ENCODE data around the gene VANGL1.

DNA sequence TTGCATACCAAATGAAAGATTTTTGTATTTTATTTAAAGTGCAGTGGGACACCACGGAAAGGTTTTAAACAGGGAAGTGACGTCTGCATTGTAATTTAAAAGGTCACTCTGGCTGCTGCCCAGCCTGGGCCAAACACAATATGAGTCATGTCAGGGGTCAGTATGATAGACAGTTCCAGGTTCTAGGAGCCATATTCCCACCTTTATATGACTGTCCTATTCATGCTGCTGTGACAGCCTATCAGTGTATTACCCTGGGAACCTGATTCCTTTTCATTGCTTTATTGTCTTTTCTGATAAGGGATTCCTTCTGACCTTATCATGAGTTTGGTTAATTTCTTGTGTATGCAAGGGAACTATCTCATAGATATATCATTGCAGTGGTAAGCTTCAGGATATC, 5.3 kb downstream of the VANGL1 start:
- no peak for TF ChIP-seq SIN3A (IDR thresholded peaks at IDR 0.05; ENCODE audit: borderline replicate concordance, insufficient read depth, low read depth, low read length)
- TF ChIP-seq, protein P1, sequence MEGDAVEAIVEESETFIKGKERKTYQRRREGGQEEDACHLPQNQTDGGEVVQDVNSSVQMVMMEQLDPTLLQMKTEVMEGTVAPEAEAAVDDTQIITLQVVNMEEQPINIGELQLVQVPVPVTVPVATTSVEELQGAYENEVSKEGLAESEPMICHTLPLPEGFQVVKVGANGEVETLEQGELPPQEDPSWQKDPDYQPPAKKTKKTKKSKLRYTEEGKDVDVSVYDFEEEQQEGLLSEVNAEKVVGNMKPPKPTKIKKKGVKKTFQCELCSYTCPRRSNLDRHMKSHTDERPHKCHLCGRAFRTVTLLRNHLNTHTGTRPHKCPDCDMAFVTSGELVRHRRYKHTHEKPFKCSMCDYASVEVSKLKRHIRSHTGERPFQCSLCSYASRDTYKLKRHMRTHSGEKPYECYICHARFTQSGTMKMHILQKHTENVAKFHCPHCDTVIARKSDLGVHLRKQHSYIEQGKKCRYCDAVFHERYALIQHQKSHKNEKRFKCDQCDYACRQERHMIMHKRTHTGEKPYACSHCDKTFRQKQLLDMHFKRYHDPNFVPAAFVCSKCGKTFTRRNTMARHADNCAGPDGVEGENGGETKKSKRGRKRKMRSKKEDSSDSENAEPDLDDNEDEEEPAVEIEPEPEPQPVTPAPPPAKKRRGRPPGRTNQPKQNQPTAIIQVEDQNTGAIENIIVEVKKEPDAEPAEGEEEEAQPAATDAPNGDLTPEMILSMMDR (IDR thresholded peaks at IDR 0.05), result no peak
- TF ChIP-seq, protein P2, sequence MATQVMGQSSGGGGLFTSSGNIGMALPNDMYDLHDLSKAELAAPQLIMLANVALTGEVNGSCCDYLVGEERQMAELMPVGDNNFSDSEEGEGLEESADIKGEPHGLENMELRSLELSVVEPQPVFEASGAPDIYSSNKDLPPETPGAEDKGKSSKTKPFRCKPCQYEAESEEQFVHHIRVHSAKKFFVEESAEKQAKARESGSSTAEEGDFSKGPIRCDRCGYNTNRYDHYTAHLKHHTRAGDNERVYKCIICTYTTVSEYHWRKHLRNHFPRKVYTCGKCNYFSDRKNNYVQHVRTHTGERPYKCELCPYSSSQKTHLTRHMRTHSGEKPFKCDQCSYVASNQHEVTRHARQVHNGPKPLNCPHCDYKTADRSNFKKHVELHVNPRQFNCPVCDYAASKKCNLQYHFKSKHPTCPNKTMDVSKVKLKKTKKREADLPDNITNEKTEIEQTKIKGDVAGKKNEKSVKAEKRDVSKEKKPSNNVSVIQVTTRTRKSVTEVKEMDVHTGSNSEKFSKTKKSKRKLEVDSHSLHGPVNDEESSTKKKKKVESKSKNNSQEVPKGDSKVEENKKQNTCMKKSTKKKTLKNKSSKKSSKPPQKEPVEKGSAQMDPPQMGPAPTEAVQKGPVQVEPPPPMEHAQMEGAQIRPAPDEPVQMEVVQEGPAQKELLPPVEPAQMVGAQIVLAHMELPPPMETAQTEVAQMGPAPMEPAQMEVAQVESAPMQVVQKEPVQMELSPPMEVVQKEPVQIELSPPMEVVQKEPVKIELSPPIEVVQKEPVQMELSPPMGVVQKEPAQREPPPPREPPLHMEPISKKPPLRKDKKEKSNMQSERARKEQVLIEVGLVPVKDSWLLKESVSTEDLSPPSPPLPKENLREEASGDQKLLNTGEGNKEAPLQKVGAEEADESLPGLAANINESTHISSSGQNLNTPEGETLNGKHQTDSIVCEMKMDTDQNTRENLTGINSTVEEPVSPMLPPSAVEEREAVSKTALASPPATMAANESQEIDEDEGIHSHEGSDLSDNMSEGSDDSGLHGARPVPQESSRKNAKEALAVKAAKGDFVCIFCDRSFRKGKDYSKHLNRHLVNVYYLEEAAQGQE (IDR thresholded peaks at IDR 0.05; ENCODE audit: insufficient read depth in 1 of 2, low read depth in 2 of 2, low read length in 1 of 2), result no peak
- no peak for TF ChIP-seq POLR2AphosphoS5 (IDR thresholded peaks at IDR 0.05; ENCODE audit: low read depth, low read length)
